SK-N-SH (cell line): ENCODE results near the gene RSPO4. TPM values are rescaled to one million over a fixed set of nuclear protein-coding genes. Genes with fewer than 3 reads are reported as not detected.

Experiments used
- CTCF ChIA-PET: fragments of 300-600, 350-600 bp; formaldehyde crosslinking; extraction: SDS; loops from one replicate; lab custom pipeline; 2021; lab: Yijun Ruan, JAX
- POLR2A ChIA-PET: fragments of 350-600 bp; sonication (Branson Sonifier 250); formaldehyde crosslinking; extraction: SDS; loops from one replicate; lab custom pipeline; 2020; ENCODE audit warnings: antibody characterized with exemption, inconsistent platforms; lab: Yijun Ruan, JAX
- DNase-seq: peaks from one replicate; pipeline ENCODE4 v3.0.0; 2012
- H2AFZ ChIP-seq: fragments of 200-600 bp; sonication (generic); 2 replicates; pipeline ENCODE4 v1.8.1; 2016; ENCODE audit warnings: antibody characterized with exemption, mild to moderate bottlenecking, low read depth
- H3F3A ChIP-seq: fragments of 200-600 bp; sonication (generic); replicated peaks from 2 replicates; pipeline ENCODE3; 2016; ENCODE audit warnings: antibody characterized with exemption, mild to moderate bottlenecking; ENCODE audit not compliant: insufficient read depth
- H3K27ac ChIP-seq, 2 experiments: fragments of 200-500 bp in 1 of 2; fragments of 200-600 bp in 1 of 2; sonication (Bioruptor generic) in 1 of 2; sonication (generic), shearing (Covaris generic) in 1 of 2; 2 replicates each; pipeline versions ENCODE4 v1.5.1 to v1.6.1; 2014 to 2016; ENCODE audit warnings: low read depth in 2 of 2, inconsistent platforms in 1 of 2, low read length in 1 of 2, mild to moderate bottlenecking in 1 of 2, mixed read lengths in 1 of 2
- H3K27me3 ChIP-seq: fragments of 200-600 bp; sonication (generic), shearing (Covaris generic); 2 replicates; pipeline ENCODE4 v1.6.1; 2016; ENCODE audit warnings: mixed run types; ENCODE audit not compliant: insufficient read depth
- H3K36me3 ChIP-seq, 2 experiments: fragments of 200-500 bp in 1 of 2; fragments of 200-600 bp in 1 of 2; sonication (Bioruptor generic) in 1 of 2; sonication (generic) in 1 of 2; replicated peaks in 1 of 2; 2 replicates each; pipeline versions ENCODE3 to v1.5.1; 2014 to 2016; ENCODE audit warnings: low read length in 1 of 2, mild to moderate bottlenecking in 1 of 2; ENCODE audit not compliant: insufficient read depth in 2 of 2, control insufficient read depth in 1 of 2
- H3K4me1 ChIP-seq, 2 experiments: fragments of 200-500 bp in 1 of 2; fragments of 200-600 bp in 1 of 2; sonication (Bioruptor generic) in 1 of 2; sonication (generic), shearing (Covaris generic) in 1 of 2; 2 replicates each; pipeline versions ENCODE4 v1.5.1 to v1.6.1; 2014 to 2016; ENCODE audit warnings: low read depth in 1 of 2, low read length in 1 of 2, mixed run types in 1 of 2; ENCODE audit not compliant: insufficient read depth in 2 of 2, control insufficient read depth in 1 of 2
- H3K4me2 ChIP-seq: fragments of 200-600 bp; sonication (generic), shearing (Covaris generic); 2 replicates; pipeline ENCODE4 v1.6.1; 2017; ENCODE audit warnings: mixed run types
- H3K4me3 ChIP-seq, 2 experiments: fragments of 200-500 bp in 1 of 2; fragments of 200-600 bp in 1 of 2; sonication (Bioruptor generic) in 1 of 2; sonication (generic), shearing (Covaris generic) in 1 of 2; 2 replicates each; pipeline versions ENCODE4 v1.5.1 to v1.8.1; 2014 to 2016; ENCODE audit warnings: low read depth in 2 of 2, inconsistent platforms in 1 of 2, low read length in 1 of 2, mild to moderate bottlenecking in 1 of 2, mixed read lengths in 1 of 2, moderate library complexity in 1 of 2
- H3K79me2 ChIP-seq: fragments of 200-600 bp; sonication (generic); 2 replicates; pipeline ENCODE4 v1.8.1; 2017; ENCODE audit warnings: mild to moderate bottlenecking; ENCODE audit not compliant: insufficient read depth
- H3K9ac ChIP-seq: fragments of 200-600 bp; sonication (generic); 2 replicates; pipeline ENCODE4 v1.6.1; 2017; ENCODE audit warnings: mixed run types
- H3K9me2 ChIP-seq: fragments of 200-600 bp; sonication (generic); 2 replicates; pipeline ENCODE4 v1.6.1; 2017; ENCODE audit warnings: mixed run types
- H3K9me3 ChIP-seq: fragments of 200-600 bp; sonication (generic); 2 replicates; pipeline ENCODE4 v1.6.1; 2017; ENCODE audit warnings: mixed run types, mild to moderate bottlenecking, moderate library complexity
- H4K20me1 ChIP-seq: fragments of 200-600 bp; sonication (generic); 2 replicates; pipeline ENCODE4 v1.6.1; 2017; ENCODE audit warnings: mild to moderate bottlenecking, mixed run types; ENCODE audit not compliant: insufficient read depth
- CHD2 ChIP-seq: fragments of 150-350 bp; IDR thresholded peaks from 2 replicates; pipeline ENCODE4 v1.6.1; 2018; ENCODE audit warnings: low read length; ENCODE audit not compliant: partially characterized antibody
- CTCF ChIP-seq: fragments of 200-600 bp; sonication (generic); IDR thresholded peaks from 2 replicates; pipeline ENCODE4 v1.6.1; 2017; ENCODE audit warnings: antibody characterized with exemption, mild to moderate bottlenecking, moderate library complexity
- EP300 ChIP-seq, 2 experiments: IDR thresholded peaks; 2 replicates each; pipeline versions ENCODE4 v1.4.0 to v1.6.1; 2012; ENCODE audit warnings: borderline replicate concordance in 1 of 2, low read depth in 1 of 2, low read length in 1 of 2
- EZH2phosphoT487 ChIP-seq: fragments of 200-600 bp; sonication (generic); IDR thresholded peaks from 2 replicates; pipeline ENCODE4 v1.6.1; 2017; ENCODE audit warnings: low read depth, mixed run types, mild to moderate bottlenecking, antibody characterized with exemption, moderate library complexity, borderline replicate concordance
- FOSL2 ChIP-seq: IDR thresholded peaks from 2 replicates; pipeline ENCODE4 v1.4.0; 2012; ENCODE audit warnings: low read depth, mild to moderate bottlenecking, moderate library complexity, borderline replicate concordance
- MAX ChIP-seq: IDR thresholded peaks from 2 replicates; pipeline ENCODE4 v1.4.0; 2012; ENCODE audit warnings: low read depth
- REST ChIP-seq: IDR thresholded peaks from 2 replicates; pipeline ENCODE4 v1.6.1; 2012; ENCODE audit warnings: mild to moderate bottlenecking, low read depth, low read length, moderate library complexity
- SIN3A ChIP-seq: IDR thresholded peaks from 2 replicates; pipeline ENCODE4 v1.6.1; 2012; ENCODE audit warnings: low read depth, mild to moderate bottlenecking, low read length, moderate library complexity, borderline replicate concordance
- SMC3 ChIP-seq: IDR thresholded peaks from 2 replicates; pipeline ENCODE4 v1.6.1; 2012; ENCODE audit warnings: low read depth, low read length, improper control_type of control experiment
- TAF1 ChIP-seq: IDR thresholded peaks from 2 replicates; pipeline ENCODE4 v1.6.1; 2012; ENCODE audit warnings: low read depth, mild to moderate bottlenecking, low read length, moderate library complexity, borderline replicate concordance
- USF1 ChIP-seq: IDR thresholded peaks from 2 replicates; pipeline ENCODE4 v1.4.0; 2012; ENCODE audit warnings: low read depth, borderline replicate concordance
- YY1 ChIP-seq: IDR thresholded peaks from 2 replicates; pipeline ENCODE4 v1.4.0; 2012; ENCODE audit warnings: low read depth, mild to moderate bottlenecking
- ZBTB33 ChIP-seq: IDR thresholded peaks from 2 replicates; pipeline ENCODE4 v1.4.0; 2012; ENCODE audit warnings: low read depth, borderline replicate concordance
- WGBS: methylation state at CpG from one replicate; pipeline ENCODE4 v1.1.6; 2017; ENCODE audit warnings: low lambda C conversion rate; 5-methylcytosine and 5-hydroxymethylcytosine counted together
- polyA plus RNA-seq, 3 experiments: library from polyadenylated mRNA; depleted of rRNA; stranded (reverse); fragments of >200 nt; gene quantifications; 2 replicates each; pipeline ENCODE4 v1.2.3, GENCODE V29; 2012

The RSPO4 gene
- polyA plus RNA-seq, 1 of the 3 experiments (the other 2 are of a cell fraction) = not detected

- no peaks in the 10 kb centered on the region for H3K9me3 ChIP-seq
- ChIA-PET POLR2A (no interaction called here), CTCF (interaction anchor here (1.5 kb wide), 1 partner anchor 34 kb away, joined by 5 read pairs; no protein-coding TSS in a partner anchor)
- H3K4me2 ChIP-seq = no peak overlapping the region
- no peak overlapping the region for H2AFZ ChIP-seq
- H3K4me3 ChIP-seq = no peak overlapping the region
- WGBS = 0% methylated on average over 1 of the region's 4 CpGs
- no peaks in the 10 kb centered on the region for H3K9me2 ChIP-seq
- no peak overlapping the region for H3K9ac ChIP-seq
- no peaks in the 10 kb centered on the region for H4K20me1 ChIP-seq
- TF ChIP-seq CHD2 (no peak), CTCF (no peak), EP300 (IDR thresholded peaks at IDR 0.05; ENCODE audit: borderline replicate concordance in 1 of 2, low read depth in 1 of 2, low read length in 1 of 2) (no peak), SIN3A (no peak), SMC3 (no peak), ZBTB33 (no peak), YY1 (no peak), MAX (no peak), REST (no peak), TAF1 (no peak), USF1 (no peak), EZH2phosphoT487 (no peak), FOSL2 (no peak)
- H3K79me2 ChIP-seq = no peaks in the 10 kb centered on the region
- H3K27me3 ChIP-seq = no peaks in the 10 kb centered on the region; the same call in 1 of the 2 replicates
- H3K36me3 ChIP-seq = no peaks in the 10 kb centered on the region
- H3F3A ChIP-seq = no peaks in the 10 kb centered on the region
- no peak overlapping the region for H3K27ac ChIP-seq
- no peaks in the 10 kb centered on the region for H3K4me1 ChIP-seq
- DNase-seq = no peak
Observed at GRCh38 chr20:922781-923180, 79.3 kb downstream of the RSPO4 start.
